Hematopoietic multipotent progenitor cell (in vitro differentiated cells): Measurements from ENCODE around the gene AGA. TPM values are rescaled to one million over a fixed set of nuclear protein-coding genes. Genes with fewer than 3 reads are reported as not detected.

Experiments used
- DNase-seq, 3 donors: peaks; one replicate each; pipeline ENCODE4 v3.0.0-alpha.2; 2011 to 2015; ENCODE audit warnings: low read depth in 2 of 3, low spot score in 2 of 3
- total RNA-seq: library from RNA; depleted of rRNA; stranded (reverse); fragments of >200 nt; gene quantifications from one replicate; pipeline ENCODE4 v1.2.3, GENCODE V29; 2012

AGA gene
- total RNA-seq, 1 donor, result 29.1 TPM

DNA sequence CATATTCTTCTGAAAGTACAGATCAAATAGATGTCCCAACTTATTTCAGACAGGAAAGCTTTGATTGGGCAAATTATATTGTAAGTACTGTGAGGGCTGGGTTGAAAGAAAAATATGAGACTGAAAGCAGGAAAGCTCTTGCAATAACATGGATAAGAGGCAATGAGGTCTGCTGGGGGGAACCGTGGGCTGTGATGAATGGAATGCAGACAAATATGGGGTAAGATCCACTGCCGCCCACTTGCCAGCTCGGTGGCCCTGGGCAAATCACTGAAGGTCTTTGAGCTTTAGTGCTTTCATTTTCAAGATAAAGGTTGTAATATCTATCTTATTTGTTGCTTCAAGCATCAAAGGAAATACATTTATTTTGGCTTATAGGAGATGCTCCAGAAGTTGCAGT lies 51.0 kb downstream of the AGA start:
- DNase-seq, result no peak

DNA sequence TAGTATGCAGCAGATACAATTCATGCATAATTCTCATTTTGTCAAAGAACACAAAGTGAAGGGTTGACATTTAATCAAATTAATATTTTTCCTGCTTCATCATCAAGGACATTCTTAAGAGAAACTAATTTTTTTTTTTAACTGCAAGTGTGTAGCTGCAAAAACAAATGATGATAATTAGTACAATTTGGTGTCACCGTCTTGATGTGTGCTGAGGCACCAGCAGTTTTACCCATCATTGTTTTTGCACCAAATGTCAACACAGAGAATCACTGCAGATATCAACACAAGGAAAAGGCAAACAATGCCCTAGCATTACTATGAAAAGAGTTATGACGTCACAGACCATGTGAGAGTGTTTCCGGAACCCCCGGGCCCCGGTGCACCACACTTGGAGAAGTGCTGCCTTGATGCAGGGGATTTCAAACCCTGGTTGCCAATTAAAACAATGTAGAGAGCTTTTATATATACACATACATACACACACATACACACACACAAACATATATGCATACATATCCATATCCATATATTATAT lies 55.9 kb downstream of the AGA start:
- no peak for DNase-seq

DNA sequence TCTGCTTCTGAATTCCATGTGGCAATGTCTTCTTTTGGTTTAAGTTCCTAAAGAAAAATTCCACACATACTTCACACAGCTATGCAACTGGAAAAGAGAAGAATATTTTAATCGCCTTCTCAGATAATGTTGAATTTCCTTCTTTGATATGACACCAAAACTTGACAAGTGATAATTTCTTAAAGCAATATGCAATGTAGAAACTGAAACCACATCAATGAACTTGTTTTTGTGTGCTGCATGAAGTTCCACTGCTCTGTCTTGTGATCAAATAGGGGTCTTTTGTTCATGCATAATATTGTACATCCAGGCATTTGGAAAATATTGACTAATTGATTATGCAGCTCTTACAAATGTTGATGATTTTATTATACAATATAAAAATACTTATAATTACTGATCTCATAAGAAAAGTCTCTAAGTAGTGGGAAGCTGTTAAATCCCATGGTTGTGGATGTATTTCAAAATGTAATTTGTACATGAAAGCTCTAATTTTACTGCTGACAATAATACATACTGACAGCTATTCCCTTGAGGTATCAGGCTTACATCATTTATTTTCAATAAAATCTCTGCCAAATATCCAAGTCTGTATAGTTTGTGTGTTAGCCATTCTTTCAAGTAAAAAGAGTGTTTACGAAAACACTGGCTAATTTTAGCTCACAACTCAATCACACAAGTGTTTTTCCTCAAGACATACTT lies 56.5 kb downstream of the AGA start:
- DNase-seq, result no peak

DNA sequence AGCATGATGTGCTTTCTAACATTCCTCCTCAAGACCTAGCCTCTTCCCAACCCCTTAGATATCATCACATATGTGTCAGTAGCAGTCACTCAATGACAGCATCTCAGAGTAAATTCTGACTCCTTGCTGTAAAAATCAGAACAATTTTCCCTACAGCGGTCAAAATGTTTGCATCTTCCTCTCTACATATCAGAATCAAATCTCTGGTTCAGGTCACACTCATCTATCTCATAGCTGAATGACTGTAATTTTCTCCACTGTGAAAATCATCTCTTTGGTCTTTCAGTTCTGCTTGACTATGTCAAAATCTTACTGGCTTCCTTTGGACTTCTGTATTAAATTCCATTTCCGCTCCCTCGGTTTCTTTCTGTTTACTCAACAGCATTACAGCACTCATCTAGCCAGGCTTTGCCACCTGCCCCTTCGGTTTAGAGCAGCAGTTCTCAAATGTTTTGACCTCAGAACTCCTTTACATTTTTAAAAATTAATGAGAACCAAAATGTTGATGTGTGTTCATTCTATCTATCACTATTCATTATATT lies 57.3 kb downstream of the AGA start:
- no peak for DNase-seq

DNA sequence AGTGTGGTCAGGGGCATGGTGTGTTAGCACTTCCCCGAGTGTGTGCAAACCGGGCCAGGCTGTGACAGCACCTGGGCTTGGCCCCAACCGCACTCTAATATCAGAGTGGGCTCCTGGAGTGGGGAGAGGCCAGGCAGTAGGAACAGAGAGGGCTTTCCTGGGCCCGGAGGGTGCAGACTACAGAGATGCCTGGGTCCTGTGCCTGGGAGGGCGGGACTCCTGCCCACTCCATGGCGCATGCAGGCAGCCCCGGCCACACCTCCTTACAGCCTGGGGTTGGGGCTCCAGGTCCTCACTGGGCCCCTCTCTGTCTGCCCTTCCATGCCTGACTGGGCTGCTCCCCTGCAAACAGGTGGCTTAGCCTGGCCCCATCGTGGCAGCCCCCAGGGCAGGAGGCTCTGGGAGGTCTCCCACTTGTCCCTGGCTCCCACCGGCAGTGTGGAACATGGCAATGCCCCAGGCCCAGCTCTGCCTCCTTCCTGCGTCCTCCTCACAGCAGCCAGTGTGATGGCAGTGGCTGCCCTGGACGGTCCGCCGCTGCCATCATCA lies 60.4 kb downstream of the AGA start:
- DNase-seq, result no peak

Other genes with a start within 250 kb of the AGA start
- gene NEIL3, start 132.6 kb downstream of the AGA start, total RNA-seq, result 1.3 TPM